ENCODE results near the gene PERP.

Gene PERP

GRCh38 chr6:138105880-138106664, 1.1 kb downstream of the PERP start (continued):
- TF ChIP-seq ZNF24 (tag by site-specific recombination; IDR thresholded peaks at IDR 0.05) = no peak
- no peak for TF ChIP-seq YY1 (tag by site-specific recombination; IDR thresholded peaks at IDR 0.05)
- TF ChIP-seq ZNF707 (tag by site-specific recombination; IDR thresholded peaks at IDR 0.05) = no peak
- no peak for TF ChIP-seq ZNF600 (tag by site-specific recombination; IDR thresholded peaks at IDR 0.05)
- peak; percentile 81 for TF ChIP-seq ZFHX2 (tag by site-specific recombination; conservative IDR thresholded peaks at IDR 0.05)
- TF ChIP-seq GFI1B (tag by site-specific recombination; IDR thresholded peaks at IDR 0.05) = peak; percentile 92
- TF ChIP-seq ZNF16 (tag by site-specific recombination; IDR thresholded peaks at IDR 0.05; ENCODE audit: low read depth) = no peak
- TF ChIP-seq ZNF114 (tag by site-specific recombination; IDR thresholded peaks at IDR 0.05) = no peak
- TF ChIP-seq REST (tag by site-specific recombination; IDR thresholded peaks at IDR 0.05) = no peak
- no peak for TF ChIP-seq ZEB2 (tag by site-specific recombination; IDR thresholded peaks at IDR 0.05)
- peak; percentile 26; the same call in 1 of the 2 replicates for TF ChIP-seq ZNF629 (tag by site-specific recombination; IDR thresholded peaks at IDR 0.05)
- no peak for TF ChIP-seq ZNF571 (tag by site-specific recombination; IDR thresholded peaks at IDR 0.05)

GRCh38 chr6:138105446-138105845, 1.8 kb downstream of the PERP start:
- peak overlapping the region; percentile 63; the same call in 1 of the 2 replicates for H3K27ac ChIP-seq (ENCODE audit: extremely low read depth, low read depth, low read length)

More at GRCh38 chr6:138105446-138105845, 1.8 kb downstream of the PERP start:
- peak overlapping the region; percentile 91 for H3K4me3 ChIP-seq (ENCODE audit: low read depth, low read length)
- no peaks in the 10 kb centered on the region for H3K9me3 ChIP-seq (ENCODE audit: control insufficient read depth, insufficient read depth, low read depth, low read length)
- H3K4me1 ChIP-seq (ENCODE audit: control insufficient read depth, insufficient read depth, low read length) = peaks cover 13% of the 10 kb centered on the region
- no peak for TF ChIP-seq ZNF76 (tag by site-specific recombination; IDR thresholded peaks at IDR 0.05; ENCODE audit: borderline replicate concordance, low read depth)
- TF ChIP-seq ZSCAN30 (tag by site-specific recombination; IDR thresholded peaks at IDR 0.05) = no peak
- TF ChIP-seq SP7 (tag by site-specific recombination; IDR thresholded peaks at IDR 0.05) = peak; percentile 83
- no peak for TF ChIP-seq ZNF549 (tag by site-specific recombination; IDR thresholded peaks at IDR 0.05)
- 0 out of 2 replicates have a peak, but pooled peaks have one; percentile 29 for TF ChIP-seq KLF7 (tag by site-specific recombination; IDR thresholded peaks at IDR 0.05; ENCODE audit: borderline replicate concordance)
- TF ChIP-seq ATF2 (tag by site-specific recombination; IDR thresholded peaks at IDR 0.05; ENCODE audit: low read depth) = 0 out of 2 replicates have a peak, but pooled peaks have one; percentile 4
- no peak for TF ChIP-seq ZNF324 (tag by site-specific recombination; IDR thresholded peaks at IDR 0.05)
- no peak for TF ChIP-seq YY1 (tag by site-specific recombination; IDR thresholded peaks at IDR 0.05)
- TF ChIP-seq KLF17 (tag by site-specific recombination; IDR thresholded peaks at IDR 0.05) = no peak
- no peak for TF ChIP-seq ZNF175 (tag by site-specific recombination; IDR thresholded peaks at IDR 0.05)
- TF ChIP-seq ZNF112 (tag by site-specific recombination; IDR thresholded peaks at IDR 0.05) = no peak
- no peak for TF ChIP-seq ZSCAN23 (tag by site-specific recombination; IDR thresholded peaks at IDR 0.05)
- TF ChIP-seq ZNF311 (tag by site-specific recombination; IDR thresholded peaks at IDR 0.05; ENCODE audit: borderline replicate concordance) = no peak
- no peak for TF ChIP-seq ZNF132 (tag by site-specific recombination; IDR thresholded peaks at IDR 0.05; ENCODE audit: borderline replicate concordance)
- TF ChIP-seq WT1 (tag by site-specific recombination; IDR thresholded peaks at IDR 0.05) = no peak
- TF ChIP-seq KLF10 (tag by site-specific recombination; IDR thresholded peaks at IDR 0.05) = no peak
- no peak for TF ChIP-seq ZNF837 (tag by site-specific recombination; IDR thresholded peaks at IDR 0.05)
- no peak for TF ChIP-seq ZNF335 (tag by site-specific recombination; conservative IDR thresholded peaks at IDR 0.05)
- no peaks in the 10 kb centered on the region for H3K36me3 ChIP-seq (ENCODE audit: control insufficient read depth in 2 of 2, insufficient read depth in 1 of 2, low read length in 2 of 2)
- CTCF ChIA-PET = interaction anchor here (0.6 to 3.8 kb wide), 12 partner anchors 10 to 663 kb away, joined by 3 to 99 read pairs (median 5); no protein-coding TSS in a partner anchor
- POLR2A ChIA-PET = interaction anchor here (0.6 to 5.0 kb wide), 7 partner anchors 10 to 1270 kb away, joined by 3 to 36 read pairs (median 4); partner anchors contain the start of gene HEBP2

Measured in HEK293 (cell line).